HCT116 (cell line): Measurements from ENCODE around the gene CLCN5. TPM values are rescaled to one million over a fixed set of nuclear protein-coding genes. Genes with fewer than 3 reads are reported as not detected.

Source experiments
- ATAC-seq: fragments of 200-7000 bp; cut with Tn5 transposase; 2 replicates; pipeline ENCODE4 v1.9.1; 2020; ENCODE audit warnings: mild to moderate bottlenecking, moderate library complexity
- BruUV-seq: library from RNA; stranded (reverse); fragments of 400-500 nt; replicated peaks from 2 replicates; lab custom pipeline; 2021; lab: Mats Ljungman, UMichigan
- CTCF ChIA-PET: fragments of 300-600 bp; sonication (Branson Sonifier 250); formaldehyde crosslinking; loops from one replicate; lab custom pipeline; 2021; ENCODE audit warnings: antibody characterized with exemption; lab: Charles Lee
- POLR2A ChIA-PET: fragments of 300-600, 350-600 bp; sonication (Branson Sonifier 250); formaldehyde crosslinking; loops from one replicate; lab custom pipeline; 2021; ENCODE audit warnings: antibody characterized with exemption; lab: Charles Lee
- RAD21 ChIA-PET, 2 experiments: fragments of 300-600 bp; sonication (Branson Sonifier 250); formaldehyde crosslinking; loops; one replicate each; lab custom pipeline; 2023; ENCODE audit warnings: low total read pairs in 2 of 2; ENCODE audit not compliant: uncharacterized antibody in 2 of 2, unreplicated experiment in 2 of 2, low non-redundant PET in 1 of 2; lab: Charles Lee
- DNase-seq: peaks from one replicate; pipeline ENCODE4 v3.0.0-alpha.2; 2010; ENCODE audit warnings: low read depth, low spot score
- H2AFZ ChIP-seq: fragments of 200-600 bp; shearing (Covaris generic), sonication (generic); 2 replicates; pipeline ENCODE4 v1.6.1; 2017; ENCODE audit warnings: low read depth, mixed run types, mixed read lengths, antibody characterized with exemption, low read length; ENCODE audit not compliant: poor library complexity, severe bottlenecking
- H3K27ac ChIP-seq: 2 replicates; pipeline ENCODE4 v1.5.1; 2012; ENCODE audit warnings: low read depth, low read length
- H3K27me3 ChIP-seq: fragments of 200-600 bp; sonication (generic); 2 replicates; pipeline ENCODE4 v1.6.1; 2016; ENCODE audit warnings: mixed run types, low read length, mixed read lengths; ENCODE audit not compliant: insufficient read depth
- H3K36me3 ChIP-seq, 2 experiments: fragments of 200-500 bp in 1 of 2; fragments of 200-600 bp in 1 of 2; sonication (Bioruptor generic) in 1 of 2; sonication (generic) in 1 of 2; 2 replicates each; pipeline versions ENCODE4 v1.5.1 to v1.6.1; 2014 to 2016; ENCODE audit warnings: low read length in 2 of 2, inconsistent platforms in 1 of 2, mixed read lengths in 1 of 2, mixed run types in 1 of 2; ENCODE audit not compliant: insufficient read depth in 2 of 2, control insufficient read depth in 1 of 2
- H3K4me1 ChIP-seq, 2 experiments: fragments of 200-600 bp in 1 of 2; sonication (generic) in 1 of 2; 2 replicates each; pipeline versions ENCODE4 v1.5.1 to v1.6.1; 2012 to 2017; ENCODE audit warnings: low read length in 2 of 2, inconsistent platforms in 1 of 2, mild to moderate bottlenecking in 1 of 2, mixed read lengths in 1 of 2, mixed run types in 1 of 2, moderate library complexity in 1 of 2; ENCODE audit not compliant: insufficient read depth in 2 of 2, control insufficient read depth in 1 of 2
- H3K4me2 ChIP-seq: fragments of 200-600 bp; sonication (generic); 2 replicates; pipeline ENCODE4 v1.6.1; 2017; ENCODE audit warnings: mixed run types, low read length, mixed read lengths
- H3K4me3 ChIP-seq, 2 experiments: fragments of 200-600 bp in 1 of 2; sonication (generic) in 1 of 2; replicated peaks in 1 of 2; 2 replicates each; pipeline ENCODE4 v1.5.1; 2011 to 2016; ENCODE audit warnings: low read length in 2 of 2, control low read depth in 1 of 2, low read depth in 1 of 2, mild to moderate bottlenecking in 1 of 2, mixed read lengths in 1 of 2, mixed run types in 1 of 2
- H3K79me2 ChIP-seq: fragments of 200-600 bp; sonication (generic); 2 replicates; pipeline ENCODE4 v1.6.1; 2017; ENCODE audit warnings: mild to moderate bottlenecking, mixed run types, low read length, moderate library complexity, mixed read lengths; ENCODE audit not compliant: insufficient read depth
- H3K9ac ChIP-seq: fragments of 200-600 bp; sonication (generic); 2 replicates; pipeline ENCODE4 v1.6.1; 2016; ENCODE audit warnings: low read length, mixed read lengths
- H3K9me2 ChIP-seq: fragments of 200-600 bp; sonication (generic), shearing (Covaris generic); 2 replicates; pipeline ENCODE4 v1.6.1; 2017; ENCODE audit warnings: mixed run types, mild to moderate bottlenecking, moderate library complexity; ENCODE audit not compliant: insufficient read depth
- H3K9me3 ChIP-seq, 2 experiments: fragments of 200-500 bp in 1 of 2; fragments of 200-600 bp in 1 of 2; sonication (Bioruptor generic) in 1 of 2; sonication (generic) in 1 of 2; 2 replicates each; pipeline ENCODE4 v1.6.1; 2014 to 2017; ENCODE audit warnings: low read length in 2 of 2, mixed read lengths in 2 of 2, inconsistent platforms in 1 of 2, low read depth in 1 of 2, mild to moderate bottlenecking in 1 of 2, mixed run types in 1 of 2, moderate library complexity in 1 of 2; ENCODE audit not compliant: control insufficient read depth in 1 of 2, insufficient read depth in 1 of 2
- H4K20me1 ChIP-seq: fragments of 200-600 bp; sonication (generic), shearing (Covaris generic); 2 replicates; pipeline ENCODE4 v1.6.1; 2017; ENCODE audit warnings: mixed run types, mild to moderate bottlenecking, moderate library complexity; ENCODE audit not compliant: insufficient read depth
- CEBPB ChIP-seq: IDR thresholded peaks from 2 replicates; pipeline ENCODE4 v1.6.1; 2012; ENCODE audit warnings: low read depth
- FOSL1 ChIP-seq: IDR thresholded peaks from 2 replicates; pipeline ENCODE4 v1.6.1; 2012; ENCODE audit warnings: low read depth
- JUND ChIP-seq: IDR thresholded peaks from 2 replicates; pipeline ENCODE4 v1.6.1; 2012
- POLR2A ChIP-seq: IDR thresholded peaks from 2 replicates; pipeline ENCODE4 v1.7.0; 2011; ENCODE audit warnings: borderline replicate concordance; ENCODE audit not compliant: insufficient read depth, insufficient read length; ENCODE audit errors: extremely low read depth
- RAD21 ChIP-seq: IDR thresholded peaks from 2 replicates; pipeline ENCODE4 v1.6.1; 2012; ENCODE audit warnings: low read depth, mild to moderate bottlenecking
- SP1 ChIP-seq: IDR thresholded peaks from 2 replicates; pipeline ENCODE4 v1.6.1; 2012; ENCODE audit warnings: low read depth
- SRF ChIP-seq: IDR thresholded peaks from 2 replicates; pipeline ENCODE4 v1.6.1; 2012; ENCODE audit warnings: low read depth
- TCF7L2 ChIP-seq: IDR thresholded peaks from 2 replicates; pipeline ENCODE4 v1.7.0; 2011; ENCODE audit warnings: borderline replicate concordance, inconsistent platforms; ENCODE audit not compliant: insufficient read depth, insufficient read length; ENCODE audit errors: extremely low read depth
- YY1 ChIP-seq: IDR thresholded peaks from 2 replicates; pipeline ENCODE4 v1.6.1; 2011; ENCODE audit warnings: low read length, low read depth, moderate library complexity, mild to moderate bottlenecking; ENCODE audit not compliant: insufficient replicate concordance; ENCODE audit errors: extremely low read depth
- ZFX ChIP-seq: fragments of 450-650 bp; IDR thresholded peaks from 2 replicates; pipeline ENCODE4 v1.6.1; 2017
- ZNF274 ChIP-seq: fragments of 200-500 bp; sonication (Bioruptor generic); IDR thresholded peaks from 2 replicates; pipeline ENCODE4 v1.6.1; 2014; ENCODE audit warnings: mild to moderate bottlenecking, low read depth, low read length, inconsistent platforms
- intact Hi-C: fragments of 100-400 bp; cut with micrococcal nuclease; formaldehyde crosslinking; loops from 2 replicates; pipeline ENCODE4 v1.10.0; 2022
- total RNA-seq: library from RNA; stranded (reverse); gene quantifications from one replicate; pipeline ENCODE4 v1.2.1, GENCODE V29; 2021; ENCODE audit not compliant: unreplicated experiment
- TF ChIP-seq, protein P1 (sequence below): IDR thresholded peaks from 2 replicates; pipeline ENCODE4 v1.6.1; 2012
- TF ChIP-seq, protein P2 (sequence below): IDR thresholded peaks from 2 replicates; pipeline ENCODE4 v1.6.1; 2011; ENCODE audit warnings: mild to moderate bottlenecking, low read length, moderate library complexity; ENCODE audit not compliant: insufficient replicate concordance; ENCODE audit errors: extremely low read depth
- TF ChIP-seq, protein P3 (sequence below): IDR thresholded peaks from 2 replicates; pipeline ENCODE4 v1.6.1; 2012; ENCODE audit warnings: low read depth

Gene CLCN5
- total RNA-seq, 1 experiment from 2014 or later = 6.1 TPM

DNA sequence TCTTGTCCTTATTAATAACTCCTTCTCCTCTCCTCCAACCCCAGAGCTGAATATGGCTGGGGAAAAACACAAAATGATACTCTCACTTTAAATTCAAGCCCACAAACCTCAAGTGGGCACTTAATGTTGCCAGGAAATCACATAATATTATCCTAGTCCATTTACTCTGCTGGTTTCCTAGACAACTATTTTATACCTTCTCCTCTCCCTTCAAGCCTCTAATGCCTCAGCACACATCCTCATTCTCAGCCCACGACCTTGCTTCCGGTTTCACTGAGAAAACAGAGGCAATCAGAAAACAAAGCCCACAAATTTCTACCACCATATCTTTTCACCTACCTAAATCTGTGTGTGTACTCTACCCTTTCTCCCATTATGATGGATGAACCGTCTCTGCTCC lies 12.1 kb upstream of the CLCN5 start:
- Histone ChIP-seq H4K20me1 (no peaks in the 10 kb centered on the region), H3K27ac (no peak overlapping the region), H3K27me3 (no peaks in the 10 kb centered on the region), H3K4me3 (no peak overlapping the region), H3K9ac (no peak overlapping the region), H3K36me3 (no peaks in the 10 kb centered on the region), H3K79me2 (no peaks in the 10 kb centered on the region), H3K9me3 (no peaks in the 10 kb centered on the region), H3K4me1 (no peaks in the 10 kb centered on the region), H3K9me2 (no peaks in the 10 kb centered on the region), H3K4me2 (no peak overlapping the region), H2AFZ (no peak overlapping the region)
- ATAC-seq (no peak), DNase-seq (no peak)
- TF ChIP-seq ZFX (no peak), JUND (no peak), POLR2A (no peak), SRF (no peak), YY1 (no peak), CEBPB (no peak), TCF7L2 (no peak), SP1 (no peak), FOSL1 (no peak), ZNF274 (no peak), RAD21 (no peak)
- TF ChIP-seq, protein P1, sequence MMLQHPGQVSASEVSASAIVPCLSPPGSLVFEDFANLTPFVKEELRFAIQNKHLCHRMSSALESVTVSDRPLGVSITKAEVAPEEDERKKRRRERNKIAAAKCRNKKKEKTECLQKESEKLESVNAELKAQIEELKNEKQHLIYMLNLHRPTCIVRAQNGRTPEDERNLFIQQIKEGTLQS = no peak
- TF ChIP-seq, protein P2, sequence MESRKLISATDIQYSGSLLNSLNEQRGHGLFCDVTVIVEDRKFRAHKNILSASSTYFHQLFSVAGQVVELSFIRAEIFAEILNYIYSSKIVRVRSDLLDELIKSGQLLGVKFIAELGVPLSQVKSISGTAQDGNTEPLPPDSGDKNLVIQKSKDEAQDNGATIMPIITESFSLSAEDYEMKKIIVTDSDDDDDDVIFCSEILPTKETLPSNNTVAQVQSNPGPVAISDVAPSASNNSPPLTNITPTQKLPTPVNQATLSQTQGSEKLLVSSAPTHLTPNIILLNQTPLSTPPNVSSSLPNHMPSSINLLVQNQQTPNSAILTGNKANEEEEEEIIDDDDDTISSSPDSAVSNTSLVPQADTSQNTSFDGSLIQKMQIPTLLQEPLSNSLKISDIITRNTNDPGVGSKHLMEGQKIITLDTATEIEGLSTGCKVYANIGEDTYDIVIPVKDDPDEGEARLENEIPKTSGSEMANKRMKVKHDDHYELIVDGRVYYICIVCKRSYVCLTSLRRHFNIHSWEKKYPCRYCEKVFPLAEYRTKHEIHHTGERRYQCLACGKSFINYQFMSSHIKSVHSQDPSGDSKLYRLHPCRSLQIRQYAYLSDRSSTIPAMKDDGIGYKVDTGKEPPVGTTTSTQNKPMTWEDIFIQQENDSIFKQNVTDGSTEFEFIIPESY = no peak
- TF ChIP-seq, protein P3, sequence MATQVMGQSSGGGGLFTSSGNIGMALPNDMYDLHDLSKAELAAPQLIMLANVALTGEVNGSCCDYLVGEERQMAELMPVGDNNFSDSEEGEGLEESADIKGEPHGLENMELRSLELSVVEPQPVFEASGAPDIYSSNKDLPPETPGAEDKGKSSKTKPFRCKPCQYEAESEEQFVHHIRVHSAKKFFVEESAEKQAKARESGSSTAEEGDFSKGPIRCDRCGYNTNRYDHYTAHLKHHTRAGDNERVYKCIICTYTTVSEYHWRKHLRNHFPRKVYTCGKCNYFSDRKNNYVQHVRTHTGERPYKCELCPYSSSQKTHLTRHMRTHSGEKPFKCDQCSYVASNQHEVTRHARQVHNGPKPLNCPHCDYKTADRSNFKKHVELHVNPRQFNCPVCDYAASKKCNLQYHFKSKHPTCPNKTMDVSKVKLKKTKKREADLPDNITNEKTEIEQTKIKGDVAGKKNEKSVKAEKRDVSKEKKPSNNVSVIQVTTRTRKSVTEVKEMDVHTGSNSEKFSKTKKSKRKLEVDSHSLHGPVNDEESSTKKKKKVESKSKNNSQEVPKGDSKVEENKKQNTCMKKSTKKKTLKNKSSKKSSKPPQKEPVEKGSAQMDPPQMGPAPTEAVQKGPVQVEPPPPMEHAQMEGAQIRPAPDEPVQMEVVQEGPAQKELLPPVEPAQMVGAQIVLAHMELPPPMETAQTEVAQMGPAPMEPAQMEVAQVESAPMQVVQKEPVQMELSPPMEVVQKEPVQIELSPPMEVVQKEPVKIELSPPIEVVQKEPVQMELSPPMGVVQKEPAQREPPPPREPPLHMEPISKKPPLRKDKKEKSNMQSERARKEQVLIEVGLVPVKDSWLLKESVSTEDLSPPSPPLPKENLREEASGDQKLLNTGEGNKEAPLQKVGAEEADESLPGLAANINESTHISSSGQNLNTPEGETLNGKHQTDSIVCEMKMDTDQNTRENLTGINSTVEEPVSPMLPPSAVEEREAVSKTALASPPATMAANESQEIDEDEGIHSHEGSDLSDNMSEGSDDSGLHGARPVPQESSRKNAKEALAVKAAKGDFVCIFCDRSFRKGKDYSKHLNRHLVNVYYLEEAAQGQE = no peak
- BruUV-seq = no TSS peak
- intact Hi-C loops = loop anchor here (10.0 kb wide), 2 partner anchors 544 to 774 kb away; no protein-coding TSS in a partner anchor
- ChIA-PET CTCF (interaction anchor here (1.4 kb wide), 1 partner anchor 9 kb away, joined by 3 read pairs; no protein-coding TSS in a partner anchor), POLR2A (no interaction called here), RAD21 (no interaction called here)
